Stimulated activated CD8-positive, alpha-beta memory T cell treated with anti-CD3 and anti-CD28 coated beads, Interleukin-12 subunit alpha, Interleukin-12 subunit beta, amount 100 ng/mL, for 1 hour (primary cell): Measurements from ENCODE around the gene XDH.
A peak's percentile ranks its signal among the peaks of the same experiment; 100 is the strongest.

Experiments used
- DNase-seq: peaks from one replicate; pipeline ENCODE4 v3.0.0-alpha.2; 2020; ENCODE audit warnings: low read depth

The XDH gene

GRCh38 chr2:31329081-31329625 is 85.4 kb downstream of the XDH start:
- DNase-seq, result no peak

- no peak for DNase-seq
Measured at GRCh38 chr2:31328026-31328425, 86.5 kb downstream of the XDH start.

GRCh38 chr2:31327505-31327904 is 87.0 kb downstream of the XDH start:
- DNase-seq, result no peak

GRCh38 chr2:31324016-31324633 is 90.4 kb downstream of the XDH start:
- DNase-seq, result no peak

- no peak for DNase-seq
Measured at GRCh38 chr2:31322371-31322770, 92.2 kb downstream of the XDH start.

GRCh38 chr2:31319406-31320175 is 95.0 kb downstream of the XDH start:
- no peak for DNase-seq

GRCh38 chr2:31318361-31319336 is 95.9 kb downstream of the XDH start:
- DNase-seq, result peak; percentile 8

- no peak for DNase-seq
Measured at GRCh38 chr2:31317396-31317795, 97.1 kb downstream of the XDH start.

- no peak for DNase-seq
Measured at GRCh38 chr2:31314761-31315160, 99.8 kb downstream of the XDH start.

GRCh38 chr2:31312898-31313297 is 101.6 kb downstream of the XDH start:
- no peak for DNase-seq

- no peak for DNase-seq
Measured at GRCh38 chr2:31304816-31305215, 109.7 kb downstream of the XDH start.

- DNase-seq, result no peak
Measured at GRCh38 chr2:31302940-31303563, 111.5 kb downstream of the XDH start.

- no peak for DNase-seq
Measured at GRCh38 chr2:31300309-31300708, 114.2 kb downstream of the XDH start.

GRCh38 chr2:31299547-31299946 is 115.0 kb downstream of the XDH start:
- no peak for DNase-seq

- DNase-seq, result no peak
Measured at GRCh38 chr2:31297751-31298150, 116.8 kb downstream of the XDH start.

- DNase-seq, result no peak
Measured at GRCh38 chr2:31296641-31297287, 117.8 kb downstream of the XDH start.

GRCh38 chr2:31294196-31294595 is 120.3 kb downstream of the XDH start:
- no peak for DNase-seq

- no peak for DNase-seq
Measured at GRCh38 chr2:31287654-31288053, 126.9 kb downstream of the XDH start.

- no peak for DNase-seq
Measured at GRCh38 chr2:31286961-31287550, 127.5 kb downstream of the XDH start.

GRCh38 chr2:31286230-31286629 is 128.3 kb downstream of the XDH start:
- no peak for DNase-seq
